Suprapubic skin (tissue), 4 donors: ENCODE data around the gene DYNC2LI1. TPM values are rescaled to one million over a fixed set of nuclear protein-coding genes. Genes with fewer than 3 reads are reported as not detected.

Source experiments
- DNase-seq, 2 donors: peaks; one replicate each; pipeline ENCODE4 v3.0.0-alpha.2; 2019; ENCODE audit warnings: low spot score in 2 of 2
- H3K27ac ChIP-seq: fragments of 200-600 bp; sonication (generic); one replicate; pipeline ENCODE4 v1.5.1; 2019
- H3K27me3 ChIP-seq: fragments of 200-600 bp; sonication (generic); one replicate; pipeline ENCODE4 v1.5.1; 2019
- H3K36me3 ChIP-seq: fragments of 200-600 bp; sonication (generic); one replicate; pipeline ENCODE4 v1.5.1; 2019
- H3K4me1 ChIP-seq: fragments of 200-600 bp; sonication (generic); one replicate; pipeline ENCODE4 v1.5.1; 2019
- H3K4me3 ChIP-seq: fragments of 200-600 bp; sonication (generic); one replicate; pipeline ENCODE4 v1.5.1; 2019; ENCODE audit warnings: mild to moderate bottlenecking
- H3K9me3 ChIP-seq: fragments of 200-600 bp; sonication (generic); one replicate; pipeline ENCODE4 v1.5.1; 2019
- EP300 ChIP-seq: sonication (generic); formaldehyde crosslinking; IDR thresholded peaks from one replicate; pipeline ENCODE4 v1.6.1; 2017; ENCODE audit warnings: antibody characterized with exemption
- POLR2A ChIP-seq, 2 donors: fragments of 450-650 bp; IDR thresholded peaks; one replicate each; pipeline ENCODE4 v1.6.1; 2017; ENCODE audit warnings: antibody characterized with exemption in 2 of 2, mild to moderate bottlenecking in 2 of 2, moderate library complexity in 2 of 2
- POLR2AphosphoS5 ChIP-seq, 3 donors: sonication (generic); formaldehyde crosslinking; IDR thresholded peaks; one replicate each; pipeline ENCODE4 v1.6.1; 2017; ENCODE audit warnings: antibody characterized with exemption in 3 of 3
- WGBS: methylation state at CpG from one replicate; pipeline ENCODE4 v1.1.5; 2018; 5-methylcytosine and 5-hydroxymethylcytosine counted together
- total RNA-seq, 4 donors: library from RNA; depleted of rRNA; stranded (reverse); fragments of >200 nt; gene quantifications; one replicate each; pipeline ENCODE4 v1.1.0, GENCODE V29; 2016
- TF ChIP-seq, protein P1 (sequence below), 2 donors: fragments of 200-600 bp in 1 of 2; fragments of 450-650 bp in 1 of 2; sonication (generic) in 1 of 2; IDR thresholded peaks; one replicate each; pipeline ENCODE4 v1.5.1; 2016 to 2019; ENCODE audit warnings: antibody characterized with exemption in 2 of 2, mild to moderate bottlenecking in 1 of 2, moderate library complexity in 1 of 2

Gene DYNC2LI1
- total RNA-seq, 4 donors from 2014 or later, result 9.8 to 48.9 (median 21.2) TPM

DNA sequence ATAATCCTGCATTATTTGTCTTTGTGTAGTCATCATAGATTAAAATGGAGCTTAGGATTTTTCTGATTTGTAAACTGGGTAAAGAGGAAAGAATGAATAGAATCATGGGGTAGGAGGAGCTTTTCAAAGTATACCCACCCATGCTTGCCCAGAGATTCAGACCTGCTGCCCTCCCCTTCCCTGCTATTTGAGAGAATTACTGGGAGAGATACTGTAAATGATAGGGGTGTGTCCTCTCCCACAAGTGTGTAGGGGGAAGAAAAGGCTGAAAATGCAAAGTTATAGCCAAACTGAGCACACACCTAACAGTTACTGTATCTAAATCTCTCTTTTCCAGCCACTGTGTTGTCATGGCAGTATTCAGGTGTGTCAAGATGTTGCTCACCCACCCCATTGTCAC, 21.5 kb upstream of the DYNC2LI1 start:
- Histone ChIP-seq H3K9me3 (no peaks in the 10 kb centered on the region), H3K27ac (no peak overlapping the region), H3K4me1 (peaks cover 2% of the 10 kb centered on the region), H3K27me3 (no peaks in the 10 kb centered on the region), H3K36me3 (no peaks in the 10 kb centered on the region), H3K4me3 (no peak overlapping the region)
- TF ChIP-seq, protein P1, sequence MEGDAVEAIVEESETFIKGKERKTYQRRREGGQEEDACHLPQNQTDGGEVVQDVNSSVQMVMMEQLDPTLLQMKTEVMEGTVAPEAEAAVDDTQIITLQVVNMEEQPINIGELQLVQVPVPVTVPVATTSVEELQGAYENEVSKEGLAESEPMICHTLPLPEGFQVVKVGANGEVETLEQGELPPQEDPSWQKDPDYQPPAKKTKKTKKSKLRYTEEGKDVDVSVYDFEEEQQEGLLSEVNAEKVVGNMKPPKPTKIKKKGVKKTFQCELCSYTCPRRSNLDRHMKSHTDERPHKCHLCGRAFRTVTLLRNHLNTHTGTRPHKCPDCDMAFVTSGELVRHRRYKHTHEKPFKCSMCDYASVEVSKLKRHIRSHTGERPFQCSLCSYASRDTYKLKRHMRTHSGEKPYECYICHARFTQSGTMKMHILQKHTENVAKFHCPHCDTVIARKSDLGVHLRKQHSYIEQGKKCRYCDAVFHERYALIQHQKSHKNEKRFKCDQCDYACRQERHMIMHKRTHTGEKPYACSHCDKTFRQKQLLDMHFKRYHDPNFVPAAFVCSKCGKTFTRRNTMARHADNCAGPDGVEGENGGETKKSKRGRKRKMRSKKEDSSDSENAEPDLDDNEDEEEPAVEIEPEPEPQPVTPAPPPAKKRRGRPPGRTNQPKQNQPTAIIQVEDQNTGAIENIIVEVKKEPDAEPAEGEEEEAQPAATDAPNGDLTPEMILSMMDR (IDR thresholded peaks at IDR 0.05), result no peak
- TF ChIP-seq EP300, result no peak
- no peak for DNase-seq

DNA sequence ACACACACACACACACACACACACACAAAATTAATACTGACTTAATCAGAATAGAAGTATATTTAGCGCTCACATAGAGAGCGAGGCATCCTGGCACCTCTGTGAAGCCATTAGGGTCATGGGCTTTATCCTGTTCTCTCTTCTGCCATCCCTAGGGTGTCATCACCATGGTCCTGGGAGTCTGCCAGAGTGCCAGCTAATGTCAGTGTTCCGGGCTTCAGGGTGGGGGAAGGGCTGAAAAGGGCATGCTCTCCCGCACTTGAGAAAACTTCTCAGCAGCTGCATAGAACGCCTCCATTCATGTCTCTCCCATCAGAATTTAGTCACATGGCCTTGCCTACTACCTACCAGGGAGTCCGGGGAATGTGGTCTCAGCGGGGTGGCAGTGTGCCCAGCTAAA, 19.7 kb upstream of the DYNC2LI1 start:
- no peak for TF ChIP-seq EP300
- TF ChIP-seq POLR2A (IDR thresholded peaks at IDR 0.05), result no peak
- TF ChIP-seq, protein P1 (IDR thresholded peaks at IDR 0.05), result no peak
- TF ChIP-seq POLR2AphosphoS5 (IDR thresholded peaks at IDR 0.05), result no peak
- Histone ChIP-seq H3K4me3 (no peak overlapping the region), H3K4me1 (peaks cover 14% of the 10 kb centered on the region), H3K27me3 (no peaks in the 10 kb centered on the region), H3K27ac (no peak overlapping the region), H3K9me3 (no peaks in the 10 kb centered on the region), H3K36me3 (no peaks in the 10 kb centered on the region)
- no peak for DNase-seq
- 80% methylated on average over 7 of the region's 7 CpGs for WGBS

DNA sequence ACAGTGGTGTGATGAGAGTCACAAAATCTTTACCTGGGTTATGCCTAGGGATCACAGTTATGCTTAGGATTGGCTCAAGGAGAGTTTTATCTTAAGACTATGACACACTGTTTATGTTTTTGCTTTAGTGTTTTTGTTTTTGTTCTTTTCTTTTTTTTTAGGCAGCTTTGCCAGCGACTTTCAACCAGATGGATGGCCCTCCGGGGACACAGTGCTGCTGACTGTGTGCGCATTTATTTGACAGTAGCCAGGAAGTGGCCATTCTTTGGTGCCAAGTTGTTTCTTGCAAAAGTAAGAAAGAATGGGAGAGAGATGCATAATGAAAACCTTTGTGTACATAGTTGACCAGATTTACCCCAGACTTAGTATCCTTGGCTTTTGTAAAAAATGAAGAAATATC, 15.1 kb upstream of the DYNC2LI1 start:
- Histone ChIP-seq H3K4me1 (peaks cover 22% of the 10 kb centered on the region), H3K36me3 (no peaks in the 10 kb centered on the region), H3K4me3 (no peak overlapping the region), H3K27me3 (no peaks in the 10 kb centered on the region), H3K27ac (peak overlapping the region; percentile 58), H3K9me3 (no peaks in the 10 kb centered on the region)
- no peak for DNase-seq
- 44% methylated on average over 3 of the region's 3 CpGs for WGBS
- TF ChIP-seq EP300 (no peak), POLR2A (IDR thresholded peaks at IDR 0.05) (no peak), POLR2AphosphoS5 (IDR thresholded peaks at IDR 0.05) (no peak)
- TF ChIP-seq, protein P1 (IDR thresholded peaks at IDR 0.05), result no peak

DNA sequence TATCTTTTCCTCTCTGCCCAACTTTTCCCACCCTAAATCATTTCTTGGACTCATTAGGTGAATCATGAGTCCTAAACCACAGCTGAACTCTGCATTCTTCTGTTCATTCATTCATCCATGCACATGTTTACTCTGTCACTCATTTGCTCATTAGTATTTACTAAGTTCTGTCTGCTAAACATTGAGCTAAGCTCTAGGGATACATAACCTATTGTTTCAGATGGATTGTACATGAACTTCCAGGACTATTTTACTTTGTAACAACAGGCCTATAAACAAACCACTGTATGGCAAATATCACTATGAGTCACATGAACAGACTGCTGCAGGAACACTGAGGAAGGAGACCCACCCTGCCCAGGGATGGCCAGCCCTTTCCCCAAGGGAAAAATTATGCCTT, 14.6 kb upstream of the DYNC2LI1 start:
- no peaks in the 10 kb centered on the region for H3K36me3 ChIP-seq
- no peak overlapping the region for H3K4me3 ChIP-seq
- peak overlapping the region; percentile 58 for H3K27ac ChIP-seq
- H3K27me3 ChIP-seq, result no peaks in the 10 kb centered on the region
- no peak for TF ChIP-seq POLR2A (IDR thresholded peaks at IDR 0.05)
- TF ChIP-seq, protein P1 (IDR thresholded peaks at IDR 0.05), result no peak
- TF ChIP-seq EP300, result no peak
- no peak for TF ChIP-seq POLR2AphosphoS5 (IDR thresholded peaks at IDR 0.05)
- no peaks in the 10 kb centered on the region for H3K9me3 ChIP-seq
- DNase-seq, result no peak
- H3K4me1 ChIP-seq, result peaks cover 24% of the 10 kb centered on the region

DNA sequence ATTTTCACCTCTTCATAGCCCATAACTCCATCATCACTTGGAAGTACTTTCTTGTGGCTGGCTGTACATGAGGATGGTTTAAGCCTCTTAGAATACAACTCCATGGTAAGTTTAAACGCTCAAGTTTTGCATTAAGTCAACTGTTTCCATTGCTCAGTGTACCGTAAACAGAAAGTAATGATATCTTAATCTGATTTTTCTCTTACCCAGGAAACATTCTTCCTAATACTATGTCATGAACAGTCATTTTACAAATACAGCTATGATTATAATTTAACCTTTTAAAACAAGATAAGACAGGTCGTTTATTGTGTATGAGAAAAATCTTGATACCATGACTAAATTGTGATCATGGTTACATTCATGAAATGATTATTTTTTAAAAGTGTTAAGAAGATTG, 11.6 kb upstream of the DYNC2LI1 start:
- H3K4me1 ChIP-seq, result peaks cover 33% of the 10 kb centered on the region
- no peak for TF ChIP-seq EP300
- no peak for TF ChIP-seq POLR2AphosphoS5 (IDR thresholded peaks at IDR 0.05)
- no peak for TF ChIP-seq POLR2A (IDR thresholded peaks at IDR 0.05)
- TF ChIP-seq, protein P1 (IDR thresholded peaks at IDR 0.05), result no peak
- H3K27ac ChIP-seq, result no peak overlapping the region
- no peaks in the 10 kb centered on the region for H3K9me3 ChIP-seq
- H3K27me3 ChIP-seq, result no peaks in the 10 kb centered on the region
- no peak overlapping the region for H3K4me3 ChIP-seq
- 77% methylated on average over 3 of the region's 3 CpGs for WGBS
- DNase-seq, result no peak
- H3K36me3 ChIP-seq, result peaks cover 11% of the 10 kb centered on the region
